Vagina (tissue), 2 donors: ENCODE measurements around the gene DPP4. TPM values are rescaled to one million over a fixed set of nuclear protein-coding genes. Genes with fewer than 3 reads are reported as not detected.

Experiments
- DNase-seq, 2 donors: peaks; one replicate each; pipeline ENCODE4 v3.0.0-alpha.2; 2017; ENCODE audit errors: extremely low spot score in 2 of 2
- H3K27ac ChIP-seq: fragments of 200-600 bp; sonication (generic); one replicate; pipeline ENCODE4 v1.5.1; 2019
- H3K27me3 ChIP-seq: fragments of 200-600 bp; sonication (generic); one replicate; pipeline ENCODE4 v1.5.1; 2019
- H3K36me3 ChIP-seq, 2 donors: fragments of 200-600 bp; sonication (generic); one replicate each; pipeline ENCODE4 v1.5.1; 2017 to 2019
- H3K4me1 ChIP-seq: fragments of 200-600 bp; sonication (generic); one replicate; pipeline ENCODE4 v1.5.1; 2019
- H3K4me3 ChIP-seq, 2 donors: fragments of 200-600 bp; sonication (generic); 1 replicate in 1 of 2; 2 replicates in 1 of 2; pipeline ENCODE4 v1.5.1; 2016 to 2019
- H3K9me3 ChIP-seq: fragments of 200-600 bp; sonication (generic); one replicate; pipeline ENCODE4 v1.5.1; 2019
- POLR2A ChIP-seq, 2 donors: fragments of 450-650 bp; IDR thresholded peaks; one replicate each; pipeline ENCODE4 v1.6.1; 2017; ENCODE audit warnings: antibody characterized with exemption in 2 of 2, mild to moderate bottlenecking in 2 of 2, moderate library complexity in 2 of 2
- POLR2AphosphoS5 ChIP-seq, 2 donors: sonication (generic); formaldehyde crosslinking; IDR thresholded peaks; one replicate each; pipeline ENCODE4 v1.9.0; 2017; ENCODE audit warnings: antibody characterized with exemption in 2 of 2, mild to moderate bottlenecking in 2 of 2, low read depth in 1 of 2; ENCODE audit not compliant: insufficient read depth in 1 of 2
- intact Hi-C: fragments of 100-400 bp; cut with DNase I; formaldehyde crosslinking; loops from one replicate; pipeline ENCODE4 v1.15.1; 2023
- total RNA-seq: library from RNA; depleted of rRNA; stranded (reverse); fragments of >200 nt; gene quantifications from one replicate; pipeline ENCODE4 v1.2.3, GENCODE V29; 2016
- TF ChIP-seq, protein P1 (sequence below), 3 experiments: fragments of 450-650 bp in 2 of 3; fragments of 200-600 bp in 1 of 3; sonication (generic) in 1 of 3; IDR thresholded peaks; one replicate each; pipeline ENCODE4 v1.5.1; 2017 to 2019; ENCODE audit warnings: antibody characterized with exemption in 3 of 3, mild to moderate bottlenecking in 2 of 3, moderate library complexity in 2 of 3

The DPP4 gene
- total RNA-seq, 1 donor from 2014 or later, result 15.5 TPM

DNA sequence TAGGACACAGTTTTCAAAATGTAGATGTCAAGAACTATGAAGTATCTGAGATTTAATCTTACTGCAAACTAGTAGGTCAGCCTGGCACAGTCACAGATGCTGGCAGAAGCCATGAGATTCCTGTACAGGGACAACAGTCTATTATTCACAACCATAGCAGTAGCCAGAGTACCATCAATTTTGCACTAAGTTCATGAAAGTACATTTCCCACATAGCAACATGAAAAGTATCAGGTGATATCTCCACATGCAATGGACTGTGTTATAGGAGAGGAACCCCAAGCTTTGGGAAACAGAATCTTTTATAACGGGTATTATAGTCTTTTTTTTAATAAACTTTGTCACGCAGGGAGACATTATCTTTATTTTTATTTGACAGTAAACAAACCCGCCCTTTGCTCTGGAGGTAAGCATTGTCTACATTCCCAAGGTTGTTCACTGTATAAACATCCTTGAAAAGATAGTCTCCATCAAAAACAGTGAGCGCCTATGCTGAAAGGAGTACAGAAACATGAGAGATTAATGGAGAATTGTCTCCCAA, 33.4 kb upstream of the DPP4 start:
- no peak for DNase-seq
- TF ChIP-seq, protein P1, sequence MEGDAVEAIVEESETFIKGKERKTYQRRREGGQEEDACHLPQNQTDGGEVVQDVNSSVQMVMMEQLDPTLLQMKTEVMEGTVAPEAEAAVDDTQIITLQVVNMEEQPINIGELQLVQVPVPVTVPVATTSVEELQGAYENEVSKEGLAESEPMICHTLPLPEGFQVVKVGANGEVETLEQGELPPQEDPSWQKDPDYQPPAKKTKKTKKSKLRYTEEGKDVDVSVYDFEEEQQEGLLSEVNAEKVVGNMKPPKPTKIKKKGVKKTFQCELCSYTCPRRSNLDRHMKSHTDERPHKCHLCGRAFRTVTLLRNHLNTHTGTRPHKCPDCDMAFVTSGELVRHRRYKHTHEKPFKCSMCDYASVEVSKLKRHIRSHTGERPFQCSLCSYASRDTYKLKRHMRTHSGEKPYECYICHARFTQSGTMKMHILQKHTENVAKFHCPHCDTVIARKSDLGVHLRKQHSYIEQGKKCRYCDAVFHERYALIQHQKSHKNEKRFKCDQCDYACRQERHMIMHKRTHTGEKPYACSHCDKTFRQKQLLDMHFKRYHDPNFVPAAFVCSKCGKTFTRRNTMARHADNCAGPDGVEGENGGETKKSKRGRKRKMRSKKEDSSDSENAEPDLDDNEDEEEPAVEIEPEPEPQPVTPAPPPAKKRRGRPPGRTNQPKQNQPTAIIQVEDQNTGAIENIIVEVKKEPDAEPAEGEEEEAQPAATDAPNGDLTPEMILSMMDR (IDR thresholded peaks at IDR 0.05), result no peak
- TF ChIP-seq POLR2AphosphoS5 (IDR thresholded peaks at IDR 0.05; ENCODE audit: insufficient read depth in 1 of 2, low read depth in 1 of 2) (no peak), POLR2A (IDR thresholded peaks at IDR 0.05) (no peak)
- Histone ChIP-seq H3K9me3 (no peaks in the 10 kb centered on the region), H3K4me1 (no peaks in the 10 kb centered on the region), H3K27me3 (no peaks in the 10 kb centered on the region), H3K36me3 (no peaks in the 10 kb centered on the region), H3K4me3 (no peak overlapping the region), H3K27ac (no peak overlapping the region)
- intact Hi-C loops, result no loop called here

DNA sequence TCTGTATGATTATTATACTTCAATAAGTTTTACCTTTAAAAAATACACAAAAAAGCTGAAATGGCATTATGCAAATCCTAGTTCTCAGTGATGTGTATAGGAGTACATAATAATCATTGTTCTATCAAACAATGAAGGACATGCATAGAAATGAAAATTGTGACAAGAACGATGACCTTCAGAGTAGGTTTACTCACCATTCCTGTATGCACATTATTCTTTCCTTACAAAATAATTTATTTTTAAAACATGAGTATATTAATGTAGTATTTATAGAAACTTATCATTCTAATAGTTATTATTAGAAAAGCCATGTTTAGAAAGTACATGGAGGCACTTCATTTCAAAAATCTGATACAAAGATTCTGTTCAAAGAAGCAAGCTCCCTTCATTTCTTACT, 32.7 kb upstream of the DPP4 start:
- intact Hi-C loops, result no loop called here
- no peak overlapping the region for H3K4me3 ChIP-seq
- no peak for TF ChIP-seq POLR2AphosphoS5 (IDR thresholded peaks at IDR 0.05; ENCODE audit: insufficient read depth in 1 of 2, low read depth in 1 of 2)
- TF ChIP-seq, protein P1 (IDR thresholded peaks at IDR 0.05), result no peak
- no peak for TF ChIP-seq POLR2A (IDR thresholded peaks at IDR 0.05)
- H3K27ac ChIP-seq, result no peak overlapping the region
- DNase-seq, result no peak
- no peaks in the 10 kb centered on the region for H3K36me3 ChIP-seq
- no peaks in the 10 kb centered on the region for H3K4me1 ChIP-seq
- no peaks in the 10 kb centered on the region for H3K27me3 ChIP-seq
- no peaks in the 10 kb centered on the region for H3K9me3 ChIP-seq

DNA sequence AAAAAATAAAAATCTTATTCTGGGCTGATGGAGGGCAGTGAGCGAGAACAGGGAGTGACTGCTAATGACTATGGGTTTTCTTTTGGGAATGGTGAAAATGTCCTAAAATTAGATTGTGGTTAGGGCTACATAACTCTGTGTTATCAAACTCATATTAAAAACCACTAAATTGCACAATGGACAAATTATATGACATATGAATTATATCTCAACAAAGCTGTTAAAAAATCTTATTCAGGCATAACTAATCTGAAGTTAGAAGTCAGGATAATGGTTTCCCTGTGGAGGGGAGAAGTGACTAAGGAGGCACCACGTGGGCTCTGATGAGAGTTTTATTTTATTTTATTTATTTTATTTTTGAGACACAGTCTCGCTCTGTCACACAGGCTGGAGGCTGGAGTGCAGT, 32.1 kb upstream of the DPP4 start:
- no peak overlapping the region for H3K4me3 ChIP-seq
- H3K27me3 ChIP-seq, result no peaks in the 10 kb centered on the region
- no peak for DNase-seq
- H3K27ac ChIP-seq, result no peak overlapping the region
- no peaks in the 10 kb centered on the region for H3K4me1 ChIP-seq
- TF ChIP-seq, protein P1 (IDR thresholded peaks at IDR 0.05), result no peak
- no peak for TF ChIP-seq POLR2AphosphoS5 (IDR thresholded peaks at IDR 0.05; ENCODE audit: insufficient read depth in 1 of 2, low read depth in 1 of 2)
- no peaks in the 10 kb centered on the region for H3K9me3 ChIP-seq
- no peaks in the 10 kb centered on the region for H3K36me3 ChIP-seq
- intact Hi-C loops, result no loop called here

DNA sequence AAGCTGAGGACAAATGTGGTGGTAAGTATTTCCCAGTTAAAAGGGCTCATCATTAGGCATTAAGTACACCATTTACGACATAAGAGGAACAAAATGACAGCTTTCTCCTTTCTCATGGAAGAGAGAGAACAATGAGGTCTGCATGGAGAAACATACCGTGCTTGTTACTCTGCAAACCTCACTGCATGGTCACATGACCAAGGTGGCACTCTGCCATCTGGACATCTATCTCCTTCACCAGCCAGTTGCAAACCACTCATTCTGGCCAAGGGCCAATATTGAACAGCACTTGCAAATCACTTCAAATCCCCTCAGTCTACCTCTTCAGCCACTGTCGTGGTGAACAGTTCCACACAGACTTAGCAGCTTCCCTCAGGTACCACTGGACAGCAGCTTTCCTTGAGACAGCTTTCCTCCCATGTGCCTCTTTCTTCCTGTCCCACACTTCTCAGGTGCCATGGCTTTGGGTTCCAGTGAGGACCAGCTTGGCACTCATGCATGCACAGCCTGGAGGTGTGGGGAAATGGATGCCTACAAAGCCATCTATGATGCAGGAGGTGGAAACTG, 29.5 kb upstream of the DPP4 start:
- Histone ChIP-seq H3K4me1 (no peaks in the 10 kb centered on the region), H3K4me3 (no peak overlapping the region), H3K27me3 (no peaks in the 10 kb centered on the region), H3K36me3 (no peaks in the 10 kb centered on the region), H3K9me3 (no peaks in the 10 kb centered on the region), H3K27ac (no peak overlapping the region)
- TF ChIP-seq POLR2AphosphoS5 (IDR thresholded peaks at IDR 0.05; ENCODE audit: insufficient read depth in 1 of 2, low read depth in 1 of 2) (no peak), POLR2A (IDR thresholded peaks at IDR 0.05) (no peak)
- TF ChIP-seq, protein P1 (IDR thresholded peaks at IDR 0.05), result no peak
- intact Hi-C loops, result no loop called here
- DNase-seq, result no peak

DNA sequence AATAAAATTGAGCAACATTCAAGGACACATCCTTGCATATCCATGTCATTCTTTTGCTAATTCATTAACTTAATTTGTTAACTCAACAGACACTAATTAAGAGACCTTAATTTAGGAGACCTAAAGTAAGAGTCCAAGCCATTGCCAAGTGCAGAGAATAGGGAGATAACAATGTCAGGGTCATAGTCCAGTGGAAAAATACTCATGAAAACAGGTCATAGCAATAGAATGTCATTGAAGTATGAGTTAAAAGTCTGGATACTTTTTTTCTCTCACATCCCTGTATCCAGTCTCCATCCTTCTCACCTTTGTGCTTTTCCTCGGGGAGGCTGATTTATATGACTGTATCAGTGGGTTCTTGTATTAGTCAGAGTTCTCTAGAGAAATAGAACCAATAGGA, 26.6 kb upstream of the DPP4 start:
- no peaks in the 10 kb centered on the region for H3K9me3 ChIP-seq
- no peak overlapping the region for H3K27ac ChIP-seq
- H3K4me3 ChIP-seq, result no peak overlapping the region
- intact Hi-C loops, result no loop called here
- no peak for DNase-seq
- no peaks in the 10 kb centered on the region for H3K36me3 ChIP-seq
- H3K27me3 ChIP-seq, result no peaks in the 10 kb centered on the region
- no peaks in the 10 kb centered on the region for H3K4me1 ChIP-seq
- TF ChIP-seq POLR2A (IDR thresholded peaks at IDR 0.05) (no peak), POLR2AphosphoS5 (IDR thresholded peaks at IDR 0.05; ENCODE audit: insufficient read depth in 1 of 2, low read depth in 1 of 2) (no peak)
- TF ChIP-seq, protein P1 (IDR thresholded peaks at IDR 0.05), result no peak
